Activated CD4-positive, alpha-beta T cell treated with anti-CD3 and anti-CD28 coated beads, Interleukin-2, amount 50 U/mL, for 1 hour (primary cell): ENCODE data around the gene PRCP.

Experiments
- DNase-seq: peaks from one replicate; pipeline ENCODE4 v3.0.0-alpha.2; 2020

PRCP gene

GRCh38 chr11:82906236-82906635 is 6.0 kb upstream of the PRCP start:
- no peak for DNase-seq

- no peak for DNase-seq
Measured at GRCh38 chr11:82903843-82904586, 3.8 kb upstream of the PRCP start.

GRCh38 chr11:82902880-82903279 is 2.6 kb upstream of the PRCP start:
- DNase-seq: no peak

- DNase-seq: no peak
Measured at GRCh38 chr11:82901922-82902485, 1.8 kb upstream of the PRCP start.

- DNase-seq: peak; percentile 92
Measured at GRCh38 chr11:82901165-82901921, 1.1 kb upstream of the PRCP start, which contains the start of gene DDIAS. TSS of gene DDIAS (plus strand) at chr11:82901736. CDS start at chr11:82914739, 13,003 bp downstream.

- DNase-seq: no peak
Measured at GRCh38 chr11:82899957-82900276, 313 bp downstream of the PRCP start.

GRCh38 chr11:82899186-82899820 is 927 bp downstream of the PRCP start:
- DNase-seq: no peak

- DNase-seq: no peak
Measured at GRCh38 chr11:82898241-82898640, 2.0 kb downstream of the PRCP start.

GRCh38 chr11:82896183-82896582 is 4.0 kb downstream of the PRCP start:
- no peak for DNase-seq

- no peak for DNase-seq
Measured at GRCh38 chr11:82895437-82896091, 4.7 kb downstream of the PRCP start.

GRCh38 chr11:82892611-82893169 is 7.5 kb downstream of the PRCP start:
- DNase-seq: no peak

GRCh38 chr11:82890936-82891335 is 9.3 kb downstream of the PRCP start:
- DNase-seq: no peak

GRCh38 chr11:82890002-82890341 is 10.3 kb downstream of the PRCP start:
- DNase-seq: no peak

GRCh38 chr11:82889133-82890001 is 10.9 kb downstream of the PRCP start:
- no peak for DNase-seq

- DNase-seq: no peak
Measured at GRCh38 chr11:82883853-82884252, 16.4 kb downstream of the PRCP start.

GRCh38 chr11:82874646-82875523 is 25.3 kb downstream of the PRCP start:
- no peak for DNase-seq

GRCh38 chr11:82873919-82874333 is 26.3 kb downstream of the PRCP start:
- no peak for DNase-seq

GRCh38 chr11:82872377-82873150 is 27.7 kb downstream of the PRCP start:
- no peak for DNase-seq

GRCh38 chr11:82871646-82872045 is 28.6 kb downstream of the PRCP start:
- no peak for DNase-seq

- no peak for DNase-seq
Measured at GRCh38 chr11:82869657-82870056, 30.6 kb downstream of the PRCP start.
